Neural progenitor cell (in vitro differentiated cells): ENCODE data around the gene RIPK4. TPM values are rescaled to one million over a fixed set of nuclear protein-coding genes. Genes with fewer than 3 reads are reported as not detected.

Source experiments
- DNase-seq: peaks from one replicate; pipeline ENCODE4 v3.0.0-alpha.2; 2016; ENCODE audit warnings: low spot score
- H2AFZ ChIP-seq: fragments of 200-600 bp; sonication (generic); replicated peaks from 2 replicates; pipeline ENCODE4 v1.6.1; 2016; ENCODE audit warnings: antibody characterized with exemption
- H3F3A ChIP-seq: fragments of 200-600 bp; sonication (generic); 2 replicates; pipeline ENCODE4 v1.6.1; 2016; ENCODE audit warnings: antibody characterized with exemption, low read depth
- H3K27ac ChIP-seq: fragments of 200-600 bp; sonication (generic); 2 replicates; pipeline ENCODE4 v1.5.1; 2016; ENCODE audit warnings: mild to moderate bottlenecking
- H3K27me3 ChIP-seq: fragments of 200-600 bp; sonication (generic); 2 replicates; pipeline ENCODE4 v1.6.1; 2016; ENCODE audit warnings: mild to moderate bottlenecking, moderate library complexity
- H3K36me3 ChIP-seq: fragments of 200-600 bp; sonication (generic); 2 replicates; pipeline ENCODE4 v1.5.1; 2016
- H3K4me1 ChIP-seq: fragments of 200-600 bp; sonication (generic); 2 replicates; pipeline ENCODE4 v1.6.1; 2016; ENCODE audit warnings: mixed run types
- H3K4me2 ChIP-seq: fragments of 200-600 bp; sonication (generic); 2 replicates; pipeline ENCODE4 v1.6.1; 2016
- H3K4me3 ChIP-seq: fragments of 200-600 bp; sonication (generic); 2 replicates; pipeline ENCODE4 v1.5.1; 2016
- H3K79me2 ChIP-seq: fragments of 200-600 bp; sonication (generic); 2 replicates; pipeline ENCODE4 v1.6.1; 2016; ENCODE audit warnings: low read depth
- H3K9ac ChIP-seq: fragments of 200-600 bp; sonication (generic); 2 replicates; pipeline ENCODE4 v1.6.1; 2016
- H3K9me3 ChIP-seq: fragments of 200-600 bp; sonication (generic); 2 replicates; pipeline ENCODE4 v1.5.1; 2016; ENCODE audit warnings: low read depth
- H4K20me1 ChIP-seq: fragments of 200-600 bp; sonication (generic); 2 replicates; pipeline ENCODE4 v1.6.1; 2016; ENCODE audit warnings: low read depth
- H3K27ac Mint-ChIP-seq: 3 replicates; pipeline ENCODE4 v1.8.0; 2021; ENCODE audit warnings: mixed read lengths
- H3K27me3 Mint-ChIP-seq: 2 replicates; pipeline ENCODE4 v1.8.0; 2022; ENCODE audit warnings: low read depth, mild to moderate bottlenecking, inconsistent platforms, moderate library complexity, mixed read lengths; ENCODE audit not compliant: insufficient read depth
- H3K36me3 Mint-ChIP-seq: 3 replicates; pipeline ENCODE4 v1.8.0; 2021; ENCODE audit warnings: mixed read lengths
- H3K4me1 Mint-ChIP-seq: 3 replicates; pipeline ENCODE4 v1.8.0; 2021; ENCODE audit warnings: mixed read lengths
- H3K4me3 Mint-ChIP-seq: 3 replicates; pipeline ENCODE4 v1.8.0; 2021; ENCODE audit warnings: mild to moderate bottlenecking, moderate library complexity, mixed read lengths
- H3K9me3 Mint-ChIP-seq: 3 replicates; pipeline ENCODE4 v1.8.0; 2020; ENCODE audit warnings: mixed read lengths
- EZH2 ChIP-seq: fragments of 200-600 bp; sonication (generic); IDR thresholded peaks from 2 replicates; pipeline ENCODE4 v1.6.1; 2017; ENCODE audit warnings: antibody characterized with exemption, mild to moderate bottlenecking, moderate library complexity
- EZH2phosphoT487 ChIP-seq: fragments of 200-600 bp; sonication (generic); IDR thresholded peaks from 2 replicates; pipeline ENCODE4 v1.6.1; 2017; ENCODE audit warnings: antibody characterized with exemption
- total RNA-seq: library from RNA; depleted of rRNA; stranded (reverse); fragments of >200 nt; gene quantifications from 2 replicates; pipeline ENCODE4 v1.2.3, GENCODE V29; 2015; ENCODE audit warnings: low replicate concordance
- TF ChIP-seq, protein P1 (sequence below): fragments of 200-600 bp; sonication (generic); IDR thresholded peaks from 2 replicates; pipeline ENCODE4 v1.5.1; 2017; ENCODE audit warnings: antibody characterized with exemption, mild to moderate bottlenecking

The RIPK4 gene
- total RNA-seq, 1 donor from 2014 or later: 1.3 TPM

GRCh38 chr21:41805038-41805437 is 38.2 kb upstream of the RIPK4 start:
- Mint-ChIP-seq H3K27me3 (peaks cover 8% of the 10 kb centered on the region), H3K4me1 (no peaks in the 10 kb centered on the region), H3K9me3 (peaks cover 2% of the 10 kb centered on the region), H3K4me3 (no peak overlapping the region), H3K36me3 (peaks cover 18% of the 10 kb centered on the region), H3K27ac (no peak overlapping the region)
- Histone ChIP-seq H3K9me3 (no peaks in the 10 kb centered on the region), H3K36me3 (no peaks in the 10 kb centered on the region), H2AFZ (no peak overlapping the region), H3K79me2 (no peaks in the 10 kb centered on the region), H3K9ac (no peak overlapping the region), H3K4me1 (no peaks in the 10 kb centered on the region), H3F3A (no peaks in the 10 kb centered on the region), H3K27ac (no peak overlapping the region), H3K4me3 (no peak overlapping the region), H3K27me3 (no peaks in the 10 kb centered on the region), H4K20me1 (no peaks in the 10 kb centered on the region), H3K4me2 (no peak overlapping the region)
- TF ChIP-seq EZH2 (no peak), EZH2phosphoT487 (no peak)
- TF ChIP-seq, protein P1, sequence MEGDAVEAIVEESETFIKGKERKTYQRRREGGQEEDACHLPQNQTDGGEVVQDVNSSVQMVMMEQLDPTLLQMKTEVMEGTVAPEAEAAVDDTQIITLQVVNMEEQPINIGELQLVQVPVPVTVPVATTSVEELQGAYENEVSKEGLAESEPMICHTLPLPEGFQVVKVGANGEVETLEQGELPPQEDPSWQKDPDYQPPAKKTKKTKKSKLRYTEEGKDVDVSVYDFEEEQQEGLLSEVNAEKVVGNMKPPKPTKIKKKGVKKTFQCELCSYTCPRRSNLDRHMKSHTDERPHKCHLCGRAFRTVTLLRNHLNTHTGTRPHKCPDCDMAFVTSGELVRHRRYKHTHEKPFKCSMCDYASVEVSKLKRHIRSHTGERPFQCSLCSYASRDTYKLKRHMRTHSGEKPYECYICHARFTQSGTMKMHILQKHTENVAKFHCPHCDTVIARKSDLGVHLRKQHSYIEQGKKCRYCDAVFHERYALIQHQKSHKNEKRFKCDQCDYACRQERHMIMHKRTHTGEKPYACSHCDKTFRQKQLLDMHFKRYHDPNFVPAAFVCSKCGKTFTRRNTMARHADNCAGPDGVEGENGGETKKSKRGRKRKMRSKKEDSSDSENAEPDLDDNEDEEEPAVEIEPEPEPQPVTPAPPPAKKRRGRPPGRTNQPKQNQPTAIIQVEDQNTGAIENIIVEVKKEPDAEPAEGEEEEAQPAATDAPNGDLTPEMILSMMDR: no peak
- DNase-seq: no peak

DNA sequence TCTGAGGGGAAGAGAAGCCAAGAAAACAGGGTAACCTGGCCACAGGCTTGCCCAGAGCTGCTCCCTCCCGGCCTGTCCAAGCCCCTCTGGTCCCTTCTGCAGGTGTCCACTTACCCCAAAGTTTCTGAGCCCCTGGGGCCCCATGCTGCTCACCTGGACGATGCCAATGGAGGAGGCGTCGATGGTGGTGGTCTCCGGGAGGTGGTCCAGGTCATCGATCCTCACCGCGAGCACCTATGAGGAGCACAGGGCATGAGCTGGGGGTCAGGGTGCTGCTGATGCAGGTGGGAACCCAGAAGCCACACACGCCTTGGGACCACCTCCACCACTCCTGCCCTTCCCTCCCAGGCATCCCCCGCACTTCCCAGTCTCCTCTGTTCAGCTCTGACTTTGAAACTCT is 37.5 kb upstream of the RIPK4 start:
- no peak overlapping the region for H3K4me2 ChIP-seq
- H3F3A ChIP-seq: no peaks in the 10 kb centered on the region
- H3K36me3 ChIP-seq: no peaks in the 10 kb centered on the region
- H3K9me3 ChIP-seq: no peaks in the 10 kb centered on the region
- H3K36me3 Mint-ChIP-seq: peaks cover 20% of the 10 kb centered on the region
- H3K27ac ChIP-seq: no peak overlapping the region
- no peak overlapping the region for H2AFZ ChIP-seq
- no peaks in the 10 kb centered on the region for H3K4me1 Mint-ChIP-seq
- H3K79me2 ChIP-seq: no peaks in the 10 kb centered on the region
- H3K9me3 Mint-ChIP-seq: peaks cover 2% of the 10 kb centered on the region
- no peak for DNase-seq
- H3K9ac ChIP-seq: no peak overlapping the region
- H3K4me3 ChIP-seq: no peak overlapping the region
- peaks cover 8% of the 10 kb centered on the region for H3K27me3 Mint-ChIP-seq
- no peaks in the 10 kb centered on the region for H4K20me1 ChIP-seq
- no peak overlapping the region for H3K27ac Mint-ChIP-seq
- H3K4me1 ChIP-seq: no peaks in the 10 kb centered on the region
- TF ChIP-seq EZH2: no peak
- TF ChIP-seq, protein P1: no peak
- TF ChIP-seq EZH2phosphoT487: no peak
- H3K4me3 Mint-ChIP-seq: no peak overlapping the region
- no peaks in the 10 kb centered on the region for H3K27me3 ChIP-seq

- Histone ChIP-seq H3F3A (no peaks in the 10 kb centered on the region), H3K4me1 (no peaks in the 10 kb centered on the region), H3K27me3 (no peaks in the 10 kb centered on the region), H3K27ac (no peak overlapping the region), H3K4me2 (no peak overlapping the region), H3K9me3 (no peaks in the 10 kb centered on the region), H3K4me3 (no peak overlapping the region), H4K20me1 (no peaks in the 10 kb centered on the region), H3K36me3 (no peaks in the 10 kb centered on the region), H3K9ac (no peak overlapping the region), H3K79me2 (no peaks in the 10 kb centered on the region), H2AFZ (no peak overlapping the region)
- TF ChIP-seq EZH2phosphoT487 (no peak), EZH2 (no peak)
- TF ChIP-seq, protein P1: no peak
- DNase-seq: no peak
- Mint-ChIP-seq H3K27ac (no peak overlapping the region), H3K36me3 (peaks cover 25% of the 10 kb centered on the region), H3K4me3 (no peak overlapping the region), H3K27me3 (peaks cover 6% of the 10 kb centered on the region), H3K9me3 (peaks cover 2% of the 10 kb centered on the region), H3K4me1 (no peaks in the 10 kb centered on the region)
These were observed 36.5 kb upstream of the RIPK4 start for GRCh38 chr21:41803316-41803715.
